Esophagus mucosa (tissue), 1 donor: ENCODE measurements around the gene TM9SF3. TPM values are rescaled to one million over a fixed set of nuclear protein-coding genes. Genes with fewer than 3 reads are reported as not detected.
"Not testable (repeated sequence)": the region's sequence is repeated elsewhere in the genome, so short reads cannot be mapped to it uniquely, and the experiment has no call there.

Experiments
- ATAC-seq: fragments of 200-7000 bp; cut with Tn5 transposase; one replicate; pipeline ENCODE4 v1.9.1; 2020
- total RNA-seq: library from RNA; stranded (reverse); gene quantifications from one replicate; pipeline ENCODE4 v1.2.4, GENCODE V29; 2023
- donor health status: DM: yes; HTN: yes; CAD: no.

TM9SF3 gene
- total RNA-seq, 1 donor from 2014 or later, result 60.7 TPM

DNA sequence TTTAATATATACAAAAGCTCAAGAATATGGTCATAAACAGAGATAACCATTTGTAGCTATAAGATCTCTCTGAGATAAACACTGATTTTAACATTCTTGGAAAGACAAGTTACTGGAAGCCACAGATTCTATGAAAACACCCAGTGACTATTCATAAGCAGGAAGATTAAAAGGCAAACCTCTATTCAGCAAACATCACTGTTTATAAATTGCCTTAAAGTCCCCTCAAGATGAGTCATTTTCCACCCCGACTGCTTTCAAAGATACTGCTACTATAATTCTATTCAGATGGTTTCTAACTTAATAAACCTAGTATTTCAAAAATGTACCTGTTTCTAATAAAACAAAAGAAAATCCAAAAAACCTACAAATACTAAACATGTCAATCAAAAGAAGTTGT is 21.0 kb downstream of the TM9SF3 start:
- no peak for ATAC-seq

GRCh38 chr10:96560966-96561887 is 25.6 kb downstream of the TM9SF3 start:
- no peak for ATAC-seq

GRCh38 chr10:96560489-96560888 is 26.3 kb downstream of the TM9SF3 start:
- no peak for ATAC-seq

DNA sequence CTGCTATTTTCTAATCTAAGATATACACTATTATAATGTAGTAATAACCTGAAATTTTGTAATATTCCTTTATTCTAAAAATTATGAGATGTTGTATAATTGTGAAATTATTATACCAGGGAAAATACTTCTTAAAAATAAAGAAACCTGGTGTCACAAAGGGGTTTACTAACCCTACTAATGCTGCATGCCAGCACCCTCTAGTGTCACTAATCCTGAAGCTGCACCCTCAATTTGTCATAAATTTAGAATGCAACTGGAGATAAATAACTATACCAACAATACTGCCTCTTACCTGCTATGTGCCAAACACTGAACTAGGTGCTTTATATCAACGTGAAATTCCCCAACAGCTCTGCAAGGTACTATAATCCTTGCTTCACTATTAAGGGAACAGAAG is 30.8 kb downstream of the TM9SF3 start:
- ATAC-seq, result no peak

GRCh38 chr10:96555330-96555729 is 31.5 kb downstream of the TM9SF3 start:
- ATAC-seq, result no peak

DNA sequence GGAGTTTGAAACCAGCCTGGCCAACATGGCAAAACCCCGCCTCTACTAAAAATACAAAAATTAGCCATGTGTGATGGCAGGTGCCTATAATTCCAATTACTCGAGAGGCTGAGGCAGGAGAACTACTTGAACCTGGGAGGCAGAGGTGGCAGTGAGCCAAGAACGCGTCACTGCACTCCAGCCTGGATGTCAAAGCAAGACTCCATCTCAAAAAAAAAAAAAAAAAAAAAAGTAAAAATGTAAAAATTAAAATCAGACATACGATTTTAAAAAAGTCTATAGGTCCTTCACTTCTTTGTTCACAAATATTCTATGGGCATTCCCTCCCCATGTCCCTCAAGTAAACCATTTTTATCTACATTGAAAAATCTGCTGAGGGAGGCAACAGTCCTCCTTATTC is 38.2 kb downstream of the TM9SF3 start:
- no peak for ATAC-seq

- ATAC-seq, result not testable (repeated sequence)
These were observed 41.3 kb downstream of the TM9SF3 start for GRCh38 chr10:96545558-96545957.

DNA sequence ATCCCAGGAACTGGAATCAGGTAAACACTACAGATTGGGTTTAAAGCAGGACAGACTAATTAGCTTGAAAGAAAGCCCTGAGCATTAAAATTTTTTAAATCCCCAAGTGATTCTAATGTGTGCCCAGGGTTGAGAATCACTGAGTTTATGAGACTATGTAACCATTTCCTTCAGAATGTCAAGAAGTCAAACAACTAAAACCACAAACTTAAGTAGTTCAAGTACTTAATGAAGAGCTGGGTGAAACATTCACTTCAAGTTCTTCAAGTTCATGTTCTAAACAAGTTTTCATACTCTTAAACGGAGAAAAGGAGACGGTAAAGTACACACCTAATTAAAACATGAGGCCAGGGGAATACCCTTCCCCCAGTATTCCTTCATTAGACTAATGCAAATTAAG is 44.9 kb downstream of the TM9SF3 start:
- ATAC-seq, result no peak

- ATAC-seq, result no peak
These were observed 46.6 kb downstream of the TM9SF3 start for GRCh38 chr10:96540240-96540639.

DNA sequence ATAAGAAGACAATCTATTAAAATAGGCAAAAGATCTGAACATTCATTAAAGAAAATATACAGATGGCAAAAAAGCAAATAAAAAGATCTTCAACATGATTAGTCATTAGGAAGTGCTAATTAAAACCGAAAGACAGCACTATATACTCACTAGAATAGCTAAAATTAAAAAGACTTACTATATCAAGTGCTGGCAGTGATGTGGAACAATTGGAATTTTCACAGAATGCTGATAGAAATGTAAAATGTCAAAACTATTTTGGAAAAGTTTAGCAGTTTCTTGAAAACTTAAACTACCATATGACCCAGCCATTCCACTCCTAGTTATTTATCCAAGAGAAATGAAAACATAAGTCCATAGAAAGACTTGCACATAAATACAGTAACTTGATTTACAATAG is 48.1 kb downstream of the TM9SF3 start:
- ATAC-seq, result no peak

DNA sequence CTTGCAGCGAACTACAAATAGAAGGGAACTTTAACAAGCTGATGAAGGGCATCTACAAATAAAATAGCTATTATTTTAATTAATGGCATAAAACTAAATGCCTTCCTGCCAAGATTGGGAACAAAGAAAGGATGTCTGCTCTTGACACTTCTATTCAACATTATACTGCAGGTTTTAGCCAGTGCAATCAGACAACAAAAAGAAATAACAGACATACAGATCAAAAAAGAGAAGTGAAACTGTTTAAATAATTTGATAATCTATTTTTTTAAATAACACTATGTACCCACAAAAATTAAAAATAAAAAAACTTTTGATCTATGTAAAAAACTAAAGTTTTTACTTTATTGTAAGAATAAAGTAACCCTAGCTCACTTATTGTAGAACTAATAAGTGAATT is 50.7 kb downstream of the TM9SF3 start:
- ATAC-seq, result no peak

- no peak for ATAC-seq
These were observed 54.3 kb downstream of the TM9SF3 start for GRCh38 chr10:96532523-96532922.

GRCh38 chr10:96529634-96530279 is 57.1 kb downstream of the TM9SF3 start:
- no peak for ATAC-seq

DNA sequence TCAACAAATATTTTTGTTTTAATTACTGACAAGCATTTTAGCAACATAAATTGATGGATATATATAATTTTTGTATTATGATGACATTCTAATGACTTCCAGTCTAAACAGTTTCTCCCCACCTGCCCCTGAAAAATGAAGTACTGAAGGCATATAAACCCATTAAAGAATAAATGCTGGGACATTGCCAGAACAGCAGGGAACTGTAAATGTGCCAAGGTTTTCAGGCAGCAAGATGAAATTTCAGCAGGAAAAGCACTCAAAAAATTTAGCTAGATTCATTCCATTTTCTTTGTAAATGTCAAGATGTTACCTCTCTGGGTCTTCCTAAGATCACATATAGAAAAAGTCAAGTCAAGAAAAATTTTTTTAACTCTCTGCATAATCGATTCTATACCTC is 62.1 kb downstream of the TM9SF3 start:
- ATAC-seq, result no peak

DNA sequence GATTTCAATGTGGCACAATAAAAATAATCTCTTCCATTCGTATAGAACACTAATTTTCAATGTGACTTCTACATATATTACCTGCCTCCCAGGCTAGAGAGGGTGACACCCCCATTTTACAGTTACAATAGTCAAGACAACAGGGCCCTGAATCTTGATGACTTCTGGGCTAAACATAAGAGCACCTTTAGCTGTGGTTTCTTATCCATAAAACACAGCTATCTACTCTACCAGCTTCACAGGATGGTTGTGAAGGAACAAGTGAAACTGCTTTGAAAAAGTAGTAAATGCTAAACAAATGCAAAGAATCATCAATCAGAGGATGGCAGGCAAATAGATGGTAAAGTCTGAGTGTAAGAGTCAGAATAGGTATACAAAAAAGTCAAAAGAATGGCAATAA is 69.5 kb downstream of the TM9SF3 start:
- no peak for ATAC-seq

DNA sequence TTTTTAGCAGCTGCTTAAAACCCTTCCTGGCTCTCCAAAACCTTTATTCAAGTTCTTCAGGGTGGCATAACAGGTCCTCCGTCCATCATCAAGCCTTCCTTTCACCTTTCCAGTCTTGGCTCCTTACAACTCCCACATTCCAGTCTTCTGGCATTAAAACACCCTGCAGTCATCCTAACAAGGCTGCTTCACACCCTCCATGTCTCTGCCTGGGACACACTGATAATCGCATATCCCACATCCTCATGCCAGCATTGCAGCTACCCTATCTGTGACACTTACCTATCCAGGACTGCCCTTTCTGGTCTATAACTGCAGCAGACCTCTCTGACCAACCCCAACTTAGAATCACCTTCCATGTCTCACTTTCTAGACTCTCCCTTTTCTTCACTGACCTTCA is 70.5 kb downstream of the TM9SF3 start:
- ATAC-seq, result no peak

GRCh38 chr10:96513698-96514561 is 72.9 kb downstream of the TM9SF3 start, which contains the start of gene TLL2:
Gene TLL2, minus strand, starts transcription at chr10:96513926. Its CDS starts 241 bp downstream, at chr10:96513685.
- peak; percentile 93 for ATAC-seq

GRCh38 chr10:96513305-96513697 is 73.5 kb downstream of the TM9SF3 start:
- no peak for ATAC-seq

DNA sequence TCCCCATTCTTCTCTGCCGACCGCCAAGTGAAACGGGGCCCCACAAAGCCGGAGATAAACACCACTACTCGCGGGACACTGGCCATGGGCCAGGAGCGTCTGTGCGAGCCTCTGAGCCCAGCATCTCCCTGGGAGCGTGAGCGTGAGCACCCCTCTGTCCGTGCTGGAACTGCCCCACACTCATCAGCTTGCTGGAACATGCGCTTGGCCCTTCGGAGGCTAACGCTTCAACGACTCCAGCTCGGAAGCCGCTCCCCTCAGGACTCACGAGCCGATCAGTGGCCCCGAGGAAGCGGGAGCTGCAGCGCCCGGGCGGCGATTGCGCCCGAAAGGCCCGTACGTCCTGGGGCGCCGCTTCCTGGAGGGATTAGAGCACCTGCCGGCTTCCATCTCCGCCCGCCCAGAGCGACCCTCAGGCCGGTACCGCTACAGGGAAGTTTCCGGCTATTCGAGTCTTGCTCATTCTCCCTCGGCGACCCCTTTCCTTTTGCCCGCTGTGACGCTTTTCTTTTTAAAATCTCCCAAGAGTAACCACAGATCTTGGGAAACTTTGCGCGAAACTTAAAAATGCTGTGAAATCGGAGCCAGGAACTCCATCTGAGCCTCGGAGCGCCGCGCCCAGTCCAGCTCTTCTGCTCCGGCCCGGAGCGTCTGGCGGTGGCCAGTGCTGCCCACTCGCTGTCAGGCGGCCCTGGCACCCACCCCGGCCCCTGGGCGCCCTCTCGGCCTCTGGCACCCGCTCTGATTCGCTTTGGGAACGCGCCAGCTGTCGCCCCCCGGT is 74.1 kb downstream of the TM9SF3 start:
- peak; percentile 19 for ATAC-seq

DNA sequence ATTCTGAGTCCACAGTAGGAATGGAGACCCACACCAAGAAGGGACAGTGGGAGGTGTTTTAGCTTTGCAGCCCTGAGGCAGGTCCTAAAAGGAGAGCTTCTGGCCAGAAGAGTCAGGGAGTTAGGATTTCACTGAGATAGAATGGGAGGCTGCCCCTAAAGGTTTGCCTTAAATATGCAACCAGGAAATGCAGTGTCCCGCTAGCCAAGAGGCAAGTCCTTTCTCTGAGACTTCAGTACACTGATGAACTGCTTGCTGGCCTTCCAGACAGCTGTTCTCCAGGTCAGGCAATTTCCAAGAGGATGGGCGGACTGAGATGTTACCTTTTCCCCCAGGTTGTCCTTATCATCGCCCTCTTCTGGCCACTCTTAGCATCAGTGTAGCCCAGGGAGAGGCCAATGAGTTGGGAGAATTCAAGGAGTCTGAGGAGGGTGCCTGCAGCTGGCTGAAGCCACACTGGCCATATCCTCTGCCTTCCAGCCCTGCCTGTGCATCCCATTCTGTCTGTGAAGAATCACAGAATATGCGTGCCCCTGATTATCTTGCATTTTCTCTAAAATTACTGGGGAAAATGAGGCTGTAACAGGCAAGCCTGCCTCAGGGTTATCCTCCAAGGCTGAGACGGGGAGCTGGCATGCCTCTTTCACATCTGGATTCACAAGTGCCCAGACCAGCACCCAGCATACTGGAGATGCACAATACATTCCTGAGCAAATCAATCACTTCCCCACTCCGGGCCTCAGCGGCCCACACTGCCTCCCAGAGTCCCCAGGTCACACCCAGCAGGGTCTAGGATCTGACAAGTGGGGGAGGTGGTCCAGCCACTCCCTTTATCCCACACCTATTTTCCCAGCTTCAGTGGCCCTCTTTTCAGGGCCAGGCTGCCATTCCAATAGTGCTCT is 75.5 kb downstream of the TM9SF3 start:
- ATAC-seq, result peak; percentile 27

GRCh38 chr10:96509017-96509641 is 77.7 kb downstream of the TM9SF3 start:
- ATAC-seq, result no peak
